IMR-90 (cell line): ENCODE measurements around the gene TMEM237. TPM values are rescaled to one million over a fixed set of nuclear protein-coding genes. Genes with fewer than 3 reads are reported as not detected.

Experiments used
- ATAC-seq: fragments of 200-7000 bp; cut with Tn5 transposase; 2 replicates; pipeline ENCODE4 v1.9.1; 2020; ENCODE audit warnings: low read depth, mild to moderate bottlenecking, moderate library complexity
- BruUV-seq: library from RNA; stranded (reverse); fragments of 400-500 nt; replicated peaks from 2 replicates; lab custom pipeline; 2021; lab: Mats Ljungman, UMichigan
- CTCF ChIA-PET: fragments of 300-600 bp; formaldehyde crosslinking; extraction: SDS; loops from one replicate; lab custom pipeline; 2021; ENCODE audit warnings: antibody characterized with exemption; lab: Yijun Ruan, JAX
- POLR2A ChIA-PET: fragments of 300-600 bp; sonication (Branson Sonifier 250); formaldehyde crosslinking; loops from one replicate; lab custom pipeline; 2022; ENCODE audit warnings: antibody characterized with exemption; ENCODE audit not compliant: unreplicated experiment; lab: Charles Lee
- DNase-seq: peaks from one replicate; pipeline ENCODE4 v3.0.0; 2013
- H2AFZ ChIP-seq: replicated peaks from 2 replicates; pipeline ENCODE3; 2013; ENCODE audit warnings: low read length, mild to moderate bottlenecking; ENCODE audit not compliant: poor library complexity
- H2AK5ac ChIP-seq: 2 replicates; pipeline ENCODE4 v1.6.1; 2013; ENCODE audit warnings: low read depth, low read length, inconsistent platforms
- H2AK9ac ChIP-seq: replicated peaks from 2 replicates; pipeline ENCODE3; 2013; ENCODE audit warnings: mild to moderate bottlenecking, low read depth, low read length, moderate library complexity; ENCODE audit not compliant: poor library complexity
- H2BK120ac ChIP-seq: 2 replicates; pipeline ENCODE4 v1.6.1; 2013; ENCODE audit warnings: low read depth, low read length, inconsistent platforms
- H2BK15ac ChIP-seq: 3 replicates; pipeline ENCODE4 v1.6.1; 2013; ENCODE audit warnings: low read depth, low read length, inconsistent platforms
- H2BK20ac ChIP-seq: 2 replicates; pipeline ENCODE4 v1.6.1; 2013; ENCODE audit warnings: low read depth, mild to moderate bottlenecking, inconsistent platforms, low read length, moderate library complexity
- H2BK5ac ChIP-seq: 2 replicates; pipeline ENCODE4 v1.6.1; 2013; ENCODE audit warnings: mild to moderate bottlenecking, low read depth, low read length, inconsistent platforms; ENCODE audit not compliant: poor library complexity, severe bottlenecking
- H3K14ac ChIP-seq: replicated peaks from 2 replicates; pipeline ENCODE4 v1.6.1; 2013; ENCODE audit warnings: low read depth, low read length, inconsistent platforms
- H3K18ac ChIP-seq: 2 replicates; pipeline ENCODE4 v1.6.1; 2013; ENCODE audit warnings: low read depth, low read length, control low read depth
- H3K23ac ChIP-seq: 2 replicates; pipeline ENCODE4 v1.6.1; 2013; ENCODE audit warnings: low read depth, low read length, inconsistent platforms
- H3K27ac ChIP-seq: 2 replicates; pipeline ENCODE4 v1.5.1; 2013; ENCODE audit warnings: mild to moderate bottlenecking, control low read depth, low read length; ENCODE audit not compliant: insufficient read depth
- H3K27me3 ChIP-seq: 2 replicates; pipeline ENCODE4 v1.6.1; 2013; ENCODE audit warnings: low read length; ENCODE audit not compliant: control insufficient read depth, insufficient read depth
- H3K36me3 ChIP-seq: 2 replicates; pipeline ENCODE4 v1.6.1; 2013; ENCODE audit warnings: low read length, mixed read lengths; ENCODE audit not compliant: control insufficient read depth, insufficient read depth
- H3K4ac ChIP-seq: 2 replicates; pipeline ENCODE4 v1.6.1; 2013; ENCODE audit warnings: low read depth, low read length, inconsistent platforms
- H3K4me1 ChIP-seq: 2 replicates; pipeline ENCODE4 v1.6.1; 2013; ENCODE audit warnings: low read length, mixed read lengths; ENCODE audit not compliant: control insufficient read depth, insufficient read depth
- H3K4me2 ChIP-seq: 2 replicates; pipeline ENCODE4 v1.6.1; 2013; ENCODE audit warnings: low read depth, mild to moderate bottlenecking, control low read depth, low read length, moderate library complexity
- H3K4me3 ChIP-seq: 2 replicates; pipeline ENCODE4 v1.5.1; 2013; ENCODE audit warnings: low read depth, mild to moderate bottlenecking, control low read depth, low read length, moderate library complexity; ENCODE audit not compliant: insufficient read depth
- H3K56ac ChIP-seq: 2 replicates; pipeline ENCODE4 v1.6.1; 2013; ENCODE audit warnings: low read length, inconsistent platforms; ENCODE audit not compliant: insufficient read depth; ENCODE audit errors: extremely low read depth
- H3K79me1 ChIP-seq, 2 experiments: 2 replicates each; pipeline ENCODE4 v1.6.1; 2013; ENCODE audit warnings: low read length in 2 of 2, inconsistent platforms in 1 of 2, low read depth in 1 of 2
- H3K9ac ChIP-seq: 2 replicates; pipeline ENCODE4 v1.6.1; 2013; ENCODE audit warnings: low read depth, low read length, control low read depth
- H3K9me1 ChIP-seq: 2 replicates; pipeline ENCODE4 v1.6.1; 2013; ENCODE audit warnings: low read length, inconsistent platforms; ENCODE audit not compliant: insufficient read depth
- H3K9me3 ChIP-seq: 2 replicates; pipeline ENCODE4 v1.6.1; 2013; ENCODE audit warnings: low read length; ENCODE audit not compliant: control insufficient read depth, insufficient read depth
- H4K20me1 ChIP-seq: 2 replicates; pipeline ENCODE4 v1.6.1; 2013; ENCODE audit warnings: low read length, inconsistent platforms; ENCODE audit not compliant: insufficient read depth
- H4K5ac ChIP-seq: 2 replicates; pipeline ENCODE4 v1.6.1; 2013; ENCODE audit warnings: mild to moderate bottlenecking, low read depth, low read length, control low read depth
- H4K8ac ChIP-seq, 2 experiments: 2 replicates each; pipeline ENCODE4 v1.6.1; 2013; ENCODE audit warnings: low read depth in 2 of 2, low read length in 2 of 2, control low read depth in 1 of 2, inconsistent platforms in 1 of 2
- H4K91ac ChIP-seq: 2 replicates; pipeline ENCODE4 v1.6.1; 2013; ENCODE audit warnings: low read depth, low read length, inconsistent platforms; ENCODE audit not compliant: insufficient read depth
- CEBPB ChIP-seq: IDR thresholded peaks from 2 replicates; pipeline ENCODE4 v1.6.1; 2012; ENCODE audit warnings: low read depth, low read length, improper control_type of control experiment
- CHD1 ChIP-seq: IDR thresholded peaks from 2 replicates; pipeline ENCODE4 v1.6.1; 2012; ENCODE audit warnings: low read depth, low read length, improper control_type of control experiment
- CTCF ChIP-seq: conservative IDR thresholded peaks from 2 replicates; pipeline ENCODE4 v1.5.1; 2012; ENCODE audit warnings: mild to moderate bottlenecking, low read depth, low read length, improper control_type of control experiment
- ELK1 ChIP-seq: fragments of 150-350 bp; IDR thresholded peaks from 2 replicates; pipeline ENCODE4 v1.6.1; 2016; ENCODE audit warnings: low read depth, mild to moderate bottlenecking, low read length, moderate library complexity, borderline replicate concordance
- FOS ChIP-seq: fragments of 150-350 bp; IDR thresholded peaks from 2 replicates; pipeline ENCODE4 v1.6.1; 2016; ENCODE audit warnings: low read depth, low read length
- NFE2L2 ChIP-seq: fragments of 150-350 bp; IDR thresholded peaks from 2 replicates; pipeline ENCODE4 v1.6.1; 2016; ENCODE audit warnings: low read depth, mild to moderate bottlenecking, low read length
- RAD21 ChIP-seq: IDR thresholded peaks from 2 replicates; pipeline ENCODE4 v1.6.1; 2012; ENCODE audit warnings: low read length, improper control_type of control experiment
- RCOR1 ChIP-seq: IDR thresholded peaks from 2 replicates; pipeline ENCODE4 v1.6.1; 2012; ENCODE audit warnings: mild to moderate bottlenecking, low read length, improper control_type of control experiment; ENCODE audit not compliant: insufficient replicate concordance
- USF2 ChIP-seq: fragments of 150-350 bp; IDR thresholded peaks from 2 replicates; pipeline ENCODE4 v1.6.1; 2017; ENCODE audit warnings: mild to moderate bottlenecking, antibody characterized with exemption, low read length, low read depth
- WGBS, 2 experiments: methylation state at CpG; one replicate each; pipeline versions ENCODE4 v1.1.5 to v1.1.7; 2013; ENCODE audit warnings: missing lambda C conversion rate in 2 of 2; ENCODE audit not compliant: insufficient read length in 1 of 2; ENCODE audit errors: extremely low coverage in 2 of 2; 5-methylcytosine and 5-hydroxymethylcytosine counted together
- dilution Hi-C: fragments of 300-500 bp; cut with HindIII; formaldehyde crosslinking; loops from one replicate; pipeline ENCODE4 v1.14.3; 2018; ENCODE audit warnings: low sequenced_read_pairs; ENCODE audit not compliant: unreplicated experiment
- in situ Hi-C: fragments of 300-500 bp; cut with MboI; formaldehyde crosslinking; loops from 3 replicates; pipeline ENCODE4 v1.14.3; 2019; ENCODE audit warnings: low sequenced_read_pairs, inconsistent platforms, mixed read lengths
- intact Hi-C: fragments of 100-400 bp; cut with micrococcal nuclease; formaldehyde crosslinking; loops from 2 replicates; pipeline ENCODE4 v1.10.0; 2022
- polyA plus RNA-seq, 3 experiments: library from polyadenylated mRNA; depleted of rRNA; stranded (reverse); fragments of >200 nt; gene quantifications; 2 replicates each; pipeline ENCODE4 v1.2.3, GENCODE V29; 2012; ENCODE audit warnings: low replicate concordance in 1 of 3
- total RNA-seq: library from RNA; depleted of rRNA; stranded (reverse); fragments of >200 nt; gene quantifications from 2 replicates; pipeline ENCODE4 v1.2.3, GENCODE V29; 2012

Gene TMEM237
- total and polyA plus RNA-seq, 2 of the 4 experiments (the other 2 are of a cell fraction): 29.4 to 58.8 TPM

- Histone ChIP-seq H3K14ac (peak overlapping the region; percentile 92), H3K23ac (peak overlapping the region; percentile 80), H3K56ac (no peak overlapping the region), H2AK5ac (peak overlapping the region; percentile 94), H4K5ac (peak overlapping the region; percentile 60), H4K20me1 (no peaks in the 10 kb centered on the region), H3K9ac (no peak overlapping the region), H2AFZ (peak overlapping the region; percentile 56), H3K9me1 (peaks cover 18% of the 10 kb centered on the region), H2BK15ac (peak overlapping the region; percentile 91), H3K79me1 (0 out of 4 replicates have a peak, but pooled peaks cover 0 to 2% of the 10 kb centered on the region in 2 experiments), H3K4ac (peak overlapping the region; percentile 84), H2BK5ac (peak overlapping the region; percentile 92), H2BK120ac (peak overlapping the region; percentile 97), H3K4me1 (peaks cover 17% of the 10 kb centered on the region), H3K9me3 (no peaks in the 10 kb centered on the region), H3K36me3 (no peaks in the 10 kb centered on the region), H3K27me3 (no peaks in the 10 kb centered on the region), H4K91ac (peak overlapping the region; percentile 87), H3K4me2 (no peak overlapping the region), H3K4me3 (no peak overlapping the region), H2AK9ac (peak overlapping the region; percentile 76), H4K8ac (peak overlapping the region; percentile 32 to 92; a peak in 3 of 4 replicates), H3K18ac (peak overlapping the region; percentile 71), H2BK20ac (peak overlapping the region; percentile 87), H3K27ac (peak overlapping the region; percentile 17; the same call in 1 of the 2 replicates)
- ChIA-PET CTCF (interaction anchor here (0.5 kb wide), 1 partner anchor 326 kb away, joined by 3 read pairs; no protein-coding TSS in a partner anchor), POLR2A (no interaction called here)
- in situ Hi-C loops (no loop called here), intact Hi-C loops (no loop called here), dilution Hi-C loops (no loop called here)
- 80% methylated on average over 3 of the region's 5 CpGs; no CpG with 5 or more reads in 1 of the 2 experiments for WGBS, 2 experiments
- no TSS peak for BruUV-seq
- no peak for DNase-seq
- TF ChIP-seq CHD1: no peak
- no peak for TF ChIP-seq RCOR1
- no peak for TF ChIP-seq FOS
- no peak for TF ChIP-seq RAD21
- no peak for TF ChIP-seq CTCF
- no peak for TF ChIP-seq NFE2L2
- TF ChIP-seq ELK1: no peak
- no peak for TF ChIP-seq CEBPB
- no peak for TF ChIP-seq USF2
- ATAC-seq: no peak
Observed at GRCh38 chr2:201656740-201657139, 13.4 kb upstream of the TMEM237 start.
